H9 (cell line): Measurements from ENCODE around the gene PSG11. TPM values are rescaled to one million over a fixed set of nuclear protein-coding genes. Genes with fewer than 3 reads are reported as not detected.
"Not testable (repeated sequence)": the region's sequence is repeated elsewhere in the genome, so short reads cannot be mapped to it uniquely, and the experiment has no call there.

Source experiments
- DNase-seq: peaks from one replicate; pipeline ENCODE4 v3.0.0-alpha.2; 2017
- H2AFZ ChIP-seq: one replicate; pipeline ENCODE4 v1.6.1; 2013; ENCODE audit warnings: mild to moderate bottlenecking, low read length, control low read depth, moderate library complexity
- H2AK5ac ChIP-seq: 2 replicates; pipeline ENCODE4 v1.6.1; 2013; ENCODE audit warnings: low read length, control low read depth, mixed read lengths; ENCODE audit not compliant: insufficient read length
- H2BK120ac ChIP-seq: one replicate; pipeline ENCODE4 v1.6.1; 2013; ENCODE audit warnings: low read depth, mild to moderate bottlenecking, low read length, control low read depth, inconsistent platforms; ENCODE audit not compliant: poor library complexity, severe bottlenecking
- H2BK12ac ChIP-seq: 2 replicates; pipeline ENCODE4 v1.6.1; 2013; ENCODE audit warnings: low read length, control low read depth, mixed read lengths, low read depth; ENCODE audit not compliant: insufficient read length
- H2BK15ac ChIP-seq: 2 replicates; pipeline ENCODE4 v1.6.1; 2013; ENCODE audit warnings: low read depth, low read length, control low read depth
- H2BK20ac ChIP-seq: one replicate; pipeline ENCODE4 v1.6.1; 2013; ENCODE audit warnings: low read depth, mild to moderate bottlenecking, low read length, control low read depth, inconsistent platforms; ENCODE audit not compliant: poor library complexity, severe bottlenecking
- H2BK5ac ChIP-seq: 2 replicates; pipeline ENCODE4 v1.6.1; 2013; ENCODE audit warnings: low read length, control low read depth, mixed read lengths; ENCODE audit not compliant: insufficient read length
- H3K14ac ChIP-seq: 2 replicates; pipeline ENCODE4 v1.6.1; 2013; ENCODE audit warnings: low read length, control low read depth; ENCODE audit not compliant: insufficient read depth
- H3K18ac ChIP-seq: 2 replicates; pipeline ENCODE4 v1.6.1; 2013; ENCODE audit warnings: low read depth, mild to moderate bottlenecking, mixed read lengths, low read length, control low read depth; ENCODE audit not compliant: insufficient read length
- H3K23ac ChIP-seq: 2 replicates; pipeline ENCODE4 v1.6.1; 2013; ENCODE audit warnings: low read length, control low read depth, mixed read lengths, low read depth; ENCODE audit not compliant: insufficient read length
- H3K23me2 ChIP-seq: 2 replicates; pipeline ENCODE4 v1.6.1; 2013; ENCODE audit warnings: low read depth, mild to moderate bottlenecking, mixed read lengths, low read length, control low read depth; ENCODE audit not compliant: insufficient read length, poor library complexity, severe bottlenecking
- H3K27ac ChIP-seq: 2 replicates; pipeline ENCODE4 v1.5.1; 2013; ENCODE audit warnings: low read length, control low read depth, mixed read lengths, low read depth; ENCODE audit not compliant: insufficient read length
- H3K27me3 ChIP-seq: 2 replicates; pipeline ENCODE4 v1.6.1; 2013; ENCODE audit warnings: low read length, control low read depth, inconsistent platforms; ENCODE audit not compliant: insufficient read depth
- H3K4ac ChIP-seq: 2 replicates; pipeline ENCODE4 v1.6.1; 2013; ENCODE audit warnings: low read depth, mild to moderate bottlenecking, control low read depth, inconsistent platforms, low read length, moderate library complexity
- H3K4me1 ChIP-seq: 2 replicates; pipeline ENCODE4 v1.6.1; 2013; ENCODE audit warnings: low read length, control low read depth, inconsistent platforms; ENCODE audit not compliant: insufficient read depth
- H3K4me2 ChIP-seq: 2 replicates; pipeline ENCODE4 v1.6.1; 2013; ENCODE audit warnings: low read length, control low read depth, mixed read lengths; ENCODE audit not compliant: insufficient read length, insufficient read depth
- H3K56ac ChIP-seq: 2 replicates; pipeline ENCODE4 v1.6.1; 2013; ENCODE audit warnings: low read depth, mild to moderate bottlenecking, mixed read lengths, low read length, control low read depth; ENCODE audit not compliant: insufficient read length
- H3K79me1 ChIP-seq: 2 replicates; pipeline ENCODE4 v1.6.1; 2013; ENCODE audit warnings: low read depth, mild to moderate bottlenecking, moderate library complexity, low read length, control low read depth, inconsistent platforms; ENCODE audit not compliant: insufficient read depth, poor library complexity, severe bottlenecking
- H3K79me2 ChIP-seq: 2 replicates; pipeline ENCODE4 v1.6.1; 2013; ENCODE audit warnings: low read length, control low read depth, inconsistent platforms; ENCODE audit not compliant: insufficient read depth
- H3K9ac ChIP-seq: 2 replicates; pipeline ENCODE4 v1.6.1; 2013; ENCODE audit warnings: low read length, control low read depth, mixed read lengths; ENCODE audit not compliant: insufficient read length; ENCODE audit errors: extremely low read depth
- H3K9me3 ChIP-seq: one replicate; pipeline ENCODE4 v1.6.1; 2013; ENCODE audit warnings: low read depth, low read length, inconsistent platforms; ENCODE audit not compliant: control insufficient read depth
- H3T11ph ChIP-seq: one replicate; pipeline ENCODE4 v1.6.1; 2013; ENCODE audit warnings: mild to moderate bottlenecking, low read length, control low read depth, inconsistent platforms
- H4K20me1 ChIP-seq: one replicate; pipeline ENCODE4 v1.6.1; 2013; ENCODE audit not compliant: control insufficient read depth, insufficient read length, insufficient read depth
- H4K5ac ChIP-seq: 2 replicates; pipeline ENCODE4 v1.6.1; 2013; ENCODE audit warnings: low read depth, mild to moderate bottlenecking, mixed read lengths, low read length, control low read depth; ENCODE audit not compliant: insufficient read length
- H4K8ac ChIP-seq: replicated peaks from 2 replicates; pipeline ENCODE4 v1.6.1; 2013; ENCODE audit warnings: low read length, control low read depth, mixed read lengths, low read depth; ENCODE audit not compliant: insufficient read length
- H4K91ac ChIP-seq: 2 replicates; pipeline ENCODE4 v1.6.1; 2013; ENCODE audit warnings: low read depth, mild to moderate bottlenecking, moderate library complexity, mixed read lengths, low read length, control low read depth; ENCODE audit not compliant: insufficient read length
- H3K27ac Mint-ChIP-seq, 3 experiments: 2 replicates in 2 of 3; 3 replicates in 1 of 3; pipeline ENCODE4 v1.8.0; 2020 to 2021; ENCODE audit warnings: mixed read lengths in 3 of 3, mild to moderate bottlenecking in 1 of 3, moderate library complexity in 1 of 3
- H3K27me3 Mint-ChIP-seq: 2 replicates; pipeline ENCODE4 v1.8.0; 2021; ENCODE audit warnings: low read depth, mild to moderate bottlenecking, moderate library complexity, mixed read lengths
- H3K36me3 Mint-ChIP-seq, 3 experiments: 2 replicates in 2 of 3; 3 replicates in 1 of 3; pipeline ENCODE4 v1.8.0; 2020 to 2021; ENCODE audit warnings: low read depth in 3 of 3, mixed read lengths in 3 of 3; ENCODE audit not compliant: insufficient read depth in 1 of 3
- H3K4me1 Mint-ChIP-seq, 2 experiments: 2 replicates each; pipeline ENCODE4 v1.8.0; 2020; ENCODE audit warnings: mixed read lengths in 2 of 2
- H3K4me3 Mint-ChIP-seq, 2 experiments: 2 replicates in 1 of 2; 3 replicates in 1 of 2; pipeline ENCODE4 v1.8.0; 2020 to 2021; ENCODE audit warnings: mild to moderate bottlenecking in 2 of 2, mixed read lengths in 2 of 2, moderate library complexity in 1 of 2
- H3K9me3 Mint-ChIP-seq, 2 experiments: 2 replicates in 1 of 2; 3 replicates in 1 of 2; pipeline ENCODE4 v1.8.0; 2020; ENCODE audit warnings: mild to moderate bottlenecking in 2 of 2, mixed read lengths in 2 of 2, moderate library complexity in 1 of 2
- WGBS: extraction: QIAGEN DNeasy Blood & Tissue Kit; methylation state at CpG from one replicate; pipeline ENCODE4 v1.1.7; 2013; ENCODE audit warnings: missing lambda C conversion rate, low lambda C conversion rate, mixed read lengths; ENCODE audit not compliant: insufficient read length; ENCODE audit errors: extremely low coverage; 5-methylcytosine and 5-hydroxymethylcytosine counted together
- total RNA-seq: library from RNA; stranded (reverse); gene quantifications from 2 replicates; pipeline ENCODE4 v1.2.1, GENCODE V29; 2021

The PSG11 gene
- total RNA-seq, 1 experiment from 2014 or later: not detected

GRCh38 chr19:43061326-43061725 lies 35.1 kb upstream of the PSG11 start:
- H3K23ac ChIP-seq, H3T11ph ChIP-seq, H3K18ac ChIP-seq, H3K9ac ChIP-seq, H3K23me2 ChIP-seq, H2BK12ac ChIP-seq, H4K5ac ChIP-seq, H3K4ac ChIP-seq, H4K20me1 ChIP-seq, H3K4me3 Mint-ChIP-seq, H2AFZ ChIP-seq, H3K27me3 Mint-ChIP-seq, DNase-seq, H3K4me1 Mint-ChIP-seq, H3K4me1 ChIP-seq, H2BK5ac ChIP-seq, H2BK120ac ChIP-seq, H3K27ac Mint-ChIP-seq, H3K56ac ChIP-seq, H2BK20ac ChIP-seq, H2BK15ac ChIP-seq, H2AK5ac ChIP-seq, H4K8ac ChIP-seq, H3K79me1 ChIP-seq, H3K27me3 ChIP-seq, H3K79me2 ChIP-seq, H3K4me2 ChIP-seq, H4K91ac ChIP-seq, H3K27ac ChIP-seq, H3K14ac ChIP-seq: not testable (repeated sequence)
- Mint-ChIP-seq H3K36me3 (peaks cover 0 to 34% (median 11%) of the 10 kb centered on the region in 3 experiments; a peak in 4 of 7 replicates), H3K9me3 (peaks cover 85 to 89% of the 10 kb centered on the region in 2 experiments)
- WGBS: no CpG with 5 or more reads among the region's 3 CpGs
- H3K9me3 ChIP-seq: peaks cover 16% of the 10 kb centered on the region

DNA sequence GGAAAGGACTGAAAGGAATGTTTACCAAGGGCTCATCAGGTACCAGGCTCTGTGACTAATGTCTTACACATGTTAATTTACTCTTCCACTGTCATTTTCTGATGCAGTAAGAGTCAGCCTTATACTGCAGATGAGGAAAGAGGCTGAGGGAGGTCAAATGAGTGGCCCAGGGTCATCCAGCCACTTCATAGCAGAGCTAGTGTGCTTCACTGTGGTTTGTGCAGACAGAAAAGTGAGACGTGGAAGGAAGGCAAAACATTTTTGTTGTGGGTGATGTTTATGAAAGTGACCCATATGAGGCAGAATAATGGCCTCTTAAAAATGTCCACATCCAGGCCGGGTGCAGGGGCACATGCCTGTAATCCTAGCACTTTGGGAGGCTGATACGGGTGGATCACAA lies 34.0 kb upstream of the PSG11 start:
- H2AK5ac ChIP-seq, H3K4me1 Mint-ChIP-seq, H3K4me1 ChIP-seq, H2BK5ac ChIP-seq, H3T11ph ChIP-seq, H2BK20ac ChIP-seq, H3K18ac ChIP-seq, H3K56ac ChIP-seq, H3K27ac ChIP-seq, H3K4me2 ChIP-seq, H4K91ac ChIP-seq, H3K27me3 ChIP-seq, H2BK15ac ChIP-seq, H3K27me3 Mint-ChIP-seq, H2BK120ac ChIP-seq, H3K23ac ChIP-seq, H4K5ac ChIP-seq, H3K79me2 ChIP-seq, H2AFZ ChIP-seq, H3K27ac Mint-ChIP-seq, H3K9ac ChIP-seq, H4K20me1 ChIP-seq, H3K4me3 Mint-ChIP-seq, H4K8ac ChIP-seq, H3K14ac ChIP-seq, DNase-seq, H2BK12ac ChIP-seq, H3K4ac ChIP-seq, H3K23me2 ChIP-seq, H3K79me1 ChIP-seq: not testable (repeated sequence)
- H3K9me3 Mint-ChIP-seq: peaks cover 83 to 88% of the 10 kb centered on the region in 2 experiments
- peaks cover 0 to 34% (median 11%) of the 10 kb centered on the region in 3 experiments; a peak in 4 of 7 replicates for H3K36me3 Mint-ChIP-seq
- peaks cover 16% of the 10 kb centered on the region for H3K9me3 ChIP-seq
- no CpG with 5 or more reads among the region's 3 CpGs for WGBS
